Right kidney (tissue), 1 donor: Measurements from ENCODE around the gene DDX59.

Experiments used
- DNase-seq: peaks from one replicate; pipeline ENCODE4 v3.0.0-alpha.2; 2016

The DDX59 gene

GRCh38 chr1:200629876-200630514 is 39.7 kb downstream of the DDX59 start:
- no peak for DNase-seq

GRCh38 chr1:200628223-200628881 is 41.4 kb downstream of the DDX59 start:
- no peak for DNase-seq

GRCh38 chr1:200627575-200628222 is 42.0 kb downstream of the DDX59 start:
- DNase-seq, result no peak

GRCh38 chr1:200626853-200627534 is 42.7 kb downstream of the DDX59 start:
- DNase-seq, result no peak

- no peak for DNase-seq
Observed at GRCh38 chr1:200625381-200625824, 44.3 kb downstream of the DDX59 start.

- DNase-seq, result no peak
Observed at GRCh38 chr1:200624679-200625335, 44.9 kb downstream of the DDX59 start.

GRCh38 chr1:200620273-200621131 is 49.2 kb downstream of the DDX59 start, which contains the start of gene KIF14:
KIF14 (minus strand) TSS chr1:200620751; CDS start chr1:200618723, 2,028 bp downstream.
- peak; percentile 86 for DNase-seq

GRCh38 chr1:200619894-200620272 is 49.8 kb downstream of the DDX59 start:
- no peak for DNase-seq

GRCh38 chr1:200610846-200611245 is 58.9 kb downstream of the DDX59 start:
- DNase-seq, result no peak

- no peak for DNase-seq
Observed at GRCh38 chr1:200602632-200603031, 67.1 kb downstream of the DDX59 start.
